K562 (cell line): ENCODE data around the gene IRS1. TPM values are rescaled to one million over a fixed set of nuclear protein-coding genes. Genes with fewer than 3 reads are reported as not detected.

Experiments
- ATAC-seq: fragments of 200-7000 bp; cut with Tn5 transposase; 3 replicates; pipeline ENCODE4 v1.9.1; 2020; ENCODE audit warnings: moderate library complexity
- BruUV-seq: library from RNA; stranded (reverse); fragments of 400-500 nt; replicated peaks from 2 replicates; lab custom pipeline; 2021; lab: Mats Ljungman, UMichigan
- CTCF ChIA-PET: fragments of 300-600 bp; formaldehyde crosslinking; extraction: SDS; loops from one replicate; lab custom pipeline; 2021; ENCODE audit warnings: low intra/inter-chr PET ratio; lab: Yijun Ruan, JAX
- POLR2A ChIA-PET: fragments of 300-600, 350-650 bp; sonication (Branson Sonifier 250); formaldehyde crosslinking; extraction: SDS; loops from one replicate; lab custom pipeline; 2021; ENCODE audit warnings: antibody characterized with exemption, inconsistent platforms; lab: Yijun Ruan, JAX
- DNase-seq, 4 experiments: peaks; one replicate each; pipeline versions ENCODE4 v3.0.0 to v3.0.0-alpha.2; 2011 to 2018; ENCODE audit warnings: low spot score in 3 of 4, mixed read lengths in 3 of 4; ENCODE audit errors: extremely low read depth in 1 of 4
- FAIRE-seq: peaks from 2 replicates; lab custom pipeline; 2011; peaks lifted over from hg19 to GRCh38; lab: Jason Lieb, UNC
- H2AFZ ChIP-seq: 2 replicates; pipeline ENCODE4 v1.6.0; 2011; ENCODE audit warnings: low read depth, low read length, control low read depth, inconsistent platforms
- H3K27ac ChIP-seq: fragments of 200-600 bp; 3 replicates; pipeline ENCODE4 v1.8.0; 2011; ENCODE audit warnings: low read depth, mild to moderate bottlenecking, control low read depth, inconsistent platforms, low read length, moderate library complexity, mixed read lengths; ENCODE audit errors: extremely low read depth
- H3K27me3 ChIP-seq, 2 experiments: fragments of 300-600 bp in 1 of 2; 2 replicates in 1 of 2; 3 replicates in 1 of 2; pipeline versions ENCODE4 v1.6.0 to v1.8.0; 2011; ENCODE audit warnings: inconsistent platforms in 2 of 2, low read length in 2 of 2, mild to moderate bottlenecking in 1 of 2, mixed read lengths in 1 of 2, moderate library complexity in 1 of 2; ENCODE audit not compliant: control insufficient read depth in 2 of 2, insufficient read depth in 2 of 2
- H3K36me3 ChIP-seq: fragments of 300-600 bp; 3 replicates; pipeline ENCODE4 v1.8.0; 2011; ENCODE audit warnings: mild to moderate bottlenecking, low read length, inconsistent platforms; ENCODE audit not compliant: control insufficient read depth, insufficient read depth
- H3K4me1 ChIP-seq, 2 experiments: fragments of 200-600 bp in 1 of 2; replicated peaks in 1 of 2; 2 replicates in 1 of 2; 3 replicates in 1 of 2; pipeline versions ENCODE4 v1.5.1 to v1.8.0; 2011; ENCODE audit warnings: inconsistent platforms in 2 of 2, low read length in 2 of 2, mild to moderate bottlenecking in 1 of 2, mixed read lengths in 1 of 2, moderate library complexity in 1 of 2; ENCODE audit not compliant: control insufficient read depth in 2 of 2, insufficient read depth in 2 of 2
- H3K4me2 ChIP-seq: 2 replicates; pipeline ENCODE4 v1.6.1; 2011; ENCODE audit warnings: low read length, control low read depth, inconsistent platforms, mixed read lengths; ENCODE audit not compliant: insufficient read depth
- H3K4me3 ChIP-seq: fragments of 200-600 bp; sonication (generic), shearing (Covaris generic); 2 replicates; pipeline ENCODE4 v1.5.1; 2016; ENCODE audit warnings: control low read depth, inconsistent platforms
- H3K79me2 ChIP-seq: fragments of 200-600 bp; 3 replicates; pipeline ENCODE4 v1.8.0; 2011; ENCODE audit warnings: low read length, inconsistent platforms; ENCODE audit not compliant: control insufficient read depth, insufficient read depth
- H3K9ac ChIP-seq, 2 experiments: 2 replicates each; pipeline versions ENCODE4 v1.6.0 to v1.6.1; 2011; ENCODE audit warnings: low read depth in 2 of 2, low read length in 2 of 2, control low read depth in 1 of 2, inconsistent platforms in 1 of 2, mild to moderate bottlenecking in 1 of 2, mixed read lengths in 1 of 2; ENCODE audit not compliant: insufficient read depth in 1 of 2
- H3K9me1 ChIP-seq: one replicate; pipeline ENCODE4 v1.6.0; 2011; ENCODE audit warnings: inconsistent platforms, mild to moderate bottlenecking, low read length, moderate library complexity; ENCODE audit not compliant: control insufficient read depth, insufficient read depth
- H3K9me3 ChIP-seq: replicated peaks from 2 replicates; pipeline ENCODE4 v1.5.1; 2011; ENCODE audit warnings: low read depth, low read length, inconsistent platforms; ENCODE audit not compliant: control insufficient read depth, insufficient read depth
- H4K20me1 ChIP-seq: replicated peaks from 2 replicates; pipeline ENCODE4 v1.6.1; 2011; ENCODE audit warnings: low read length, inconsistent platforms, mixed read lengths; ENCODE audit not compliant: control insufficient read depth, insufficient read depth
- ARID4B ChIP-seq: sonication (generic); formaldehyde crosslinking; IDR thresholded peaks from 2 replicates; pipeline ENCODE4 v1.8.0; 2022; ENCODE audit warnings: mild to moderate bottlenecking, missing genetic modification reagents
- CBX8 ChIP-seq: fragments of 200-600 bp; sonication (generic); IDR thresholded peaks from 2 replicates; pipeline ENCODE4 v1.6.1; 2012; ENCODE audit warnings: borderline replicate concordance, mixed run types, low read depth, mild to moderate bottlenecking, moderate library complexity, mixed read lengths, low read length, control low read depth, inconsistent platforms; ENCODE audit not compliant: poor library complexity, severe bottlenecking; ENCODE audit errors: extremely low read depth
- HMGN3 ChIP-seq: IDR thresholded peaks from 2 replicates; pipeline ENCODE4 v1.6.1; 2011; ENCODE audit warnings: borderline replicate concordance, low read depth, mild to moderate bottlenecking, mixed read lengths, low read length; ENCODE audit not compliant: insufficient read length; ENCODE audit errors: extremely low read depth
- HNRNPL ChIP-seq: fragments of 200-400 bp; formaldehyde crosslinking; IDR thresholded peaks from 2 replicates; pipeline ENCODE4 v1.6.1; 2017; ENCODE audit warnings: low read depth, mild to moderate bottlenecking, low read length
- PATZ1 ChIP-seq: fragments of 250-450 bp; sonication (Bioruptor Pico); IDR thresholded peaks from 2 replicates; pipeline ENCODE4 v1.5.0; 2020; ENCODE audit warnings: mild to moderate bottlenecking, borderline replicate concordance
- PRMT5 ChIP-seq: sonication (generic); formaldehyde crosslinking; IDR thresholded peaks from 2 replicates; pipeline ENCODE4 v1.5.0; 2020; ENCODE audit warnings: missing genetic modification reagents
- ZBTB26 ChIP-seq: fragments of 450-650 bp; formaldehyde crosslinking; IDR thresholded peaks from 2 replicates; pipeline ENCODE4 v1.4.0; 2022; ENCODE audit warnings: missing genetic modification characterization
- ZEB2 ChIP-seq: fragments of 450-650 bp; IDR thresholded peaks from 2 replicates; pipeline ENCODE4 v1.6.1; 2016
- ZZZ3 ChIP-seq: fragments of 450-650 bp; IDR thresholded peaks from 2 replicates; pipeline ENCODE4 v1.6.1; 2016; ENCODE audit warnings: antibody characterized with exemption, mild to moderate bottlenecking, moderate library complexity
- WGBS: fragments of 100-300 bp; shearing (Covaris generic); methylation state at CpG from one replicate; pipeline ENCODE4 v1.1.6; 2016; ENCODE audit warnings: low coverage, mixed read lengths; ENCODE audit not compliant: insufficient coverage; ENCODE audit errors: missing lambda C conversion rate; 5-methylcytosine and 5-hydroxymethylcytosine counted together
- in situ Hi-C: fragments of 300-500 bp; cut with MboI; formaldehyde crosslinking; loops from 4 replicates; pipeline ENCODE4 v1.15.0; 2018; ENCODE audit warnings: inconsistent platforms, mixed read lengths
- intact Hi-C: fragments of 100-400 bp; cut with micrococcal nuclease; formaldehyde crosslinking; loops from 2 replicates; pipeline ENCODE4 v1.14.2; 2022
- polyA plus RNA-seq, 8 experiments: library from polyadenylated mRNA; depleted of rRNA in 4 of 8; stranded (reverse) in 5 of 8; unstranded in 3 of 8; fragments of >200 nt; fragmentation: Nextera tagmentation in 2 of 8; fragmentation: Illumina TruSeq in 1 of 8; extraction: Ambion mirVana in 2 of 8; extraction: Trizol in 1 of 8; gene quantifications; 2 replicates each; pipeline versions ENCODE4 v1.2.1 to v1.2.3, GENCODE V29; 2011 to 2014; ENCODE audit warnings: inconsistent platforms in 1 of 8, missing spikeins in 1 of 8
- total RNA-seq, 7 experiments: library from RNA; depleted of rRNA in 6 of 7; stranded (reverse); fragments of >200 nt in 6 of 7; fragmentation: Illumina TruSeq in 2 of 7; extraction: Trizol in 2 of 7; gene quantifications; 2 replicates each; pipeline versions ENCODE4 v1.2.1 to v1.2.3, GENCODE V29; 2011 to 2021; ENCODE audit warnings: low replicate concordance in 1 of 7

The IRS1 gene
- total and polyA plus RNA-seq, 9 of the 15 experiments (the other 6 are each of a cell fraction or from before 2014, with no cell fraction given) = under 0.01 to 0.31 (median 0.08) TPM; not detected in 1

GRCh38 chr2:226761195-226761583, 38.4 kb downstream of the IRS1 start:
- 0% methylated on average over 1 of the region's 2 CpGs for WGBS
- H3K79me2 ChIP-seq = no peaks in the 10 kb centered on the region
- no peak overlapping the region for H2AFZ ChIP-seq
- H3K4me3 ChIP-seq = no peak overlapping the region
- TF ChIP-seq CBX8 (no peak), ARID4B (CRISPR knock-in tag) (no peak), ZBTB26 (CRISPR knock-in tag) (no peak), PATZ1 (CRISPR knock-in tag) (no peak), PRMT5 (CRISPR knock-in tag) (no peak), ZZZ3 (no peak), ZEB2 (no peak), HNRNPL (no peak), HMGN3 (no peak)
- TF ChIP-seq, all 486 proteins: peak for 0
- ChIA-PET POLR2A (interaction anchor here (0.8 to 1.8 kb wide), 2 partner anchors 11 to 225 kb away, joined by 3 read pairs; no protein-coding TSS in a partner anchor), CTCF (no interaction called here)
- Histone ChIP-seq H4K20me1 (no peaks in the 10 kb centered on the region), H3K4me1 (no peaks in the 10 kb centered on the region), H3K27ac (no peak overlapping the region), H3K36me3 (no peaks in the 10 kb centered on the region), H3K9me3 (no peaks in the 10 kb centered on the region), H3K4me2 (no peak overlapping the region), H3K9me1 (no peaks in the 10 kb centered on the region), H3K9ac (no peak overlapping the region), H3K27me3 (no peaks in the 10 kb centered on the region)
- intact Hi-C loops (no loop called here), in situ Hi-C loops (no loop called here)
- FAIRE-seq (no peak), DNase-seq (no peak), ATAC-seq (no peak)
- BruUV-seq = no TSS peak
